ENCODE results near the gene DDX4.

Gene DDX4

DNA sequence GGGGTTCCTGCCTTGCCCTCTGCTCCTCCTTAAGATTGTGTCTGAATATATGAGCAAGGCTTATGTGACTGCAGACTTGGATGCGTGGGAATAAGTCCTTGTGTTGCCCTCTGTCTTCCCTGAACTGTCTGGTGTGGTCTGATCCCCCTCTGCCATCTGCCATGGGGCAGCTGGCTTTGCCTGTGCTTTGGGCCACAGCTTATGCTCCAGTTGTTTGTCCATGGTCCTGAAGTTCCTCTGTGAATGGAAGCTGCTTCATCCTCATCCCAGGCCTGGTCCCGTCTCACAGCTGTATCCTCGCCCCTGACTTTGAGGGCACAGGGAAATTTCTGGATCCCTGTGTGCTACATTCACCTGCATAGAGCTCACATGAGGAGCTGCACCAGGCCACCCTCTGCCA is 128.0 kb downstream of the DDX4 start:
- TF ChIP-seq CTCF (IDR thresholded peaks at IDR 0.05): no peak

DNA sequence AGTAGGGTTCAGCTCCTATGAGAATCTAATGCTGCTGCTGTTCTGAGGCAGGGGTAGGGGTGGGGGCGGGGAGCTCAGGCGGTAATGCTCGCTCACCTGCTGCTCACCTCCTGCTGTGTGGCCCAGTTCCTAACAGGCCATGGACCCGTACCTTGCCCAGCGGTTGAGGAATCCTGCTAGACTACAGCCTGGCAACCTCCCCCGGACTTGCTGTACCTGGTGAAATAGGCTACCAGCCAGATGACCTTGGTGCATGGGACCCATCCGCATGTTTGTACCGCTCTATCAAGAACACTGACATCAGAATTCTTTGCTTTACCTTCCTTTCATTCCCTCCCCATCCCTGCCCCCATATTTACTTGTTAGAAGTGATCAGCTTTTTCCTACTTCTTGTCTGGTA is 128.6 kb downstream of the DDX4 start:
- TF ChIP-seq CTCF (IDR thresholded peaks at IDR 0.05): no peak

All from LNCAP (cell line).